ENCODE measurements around the gene TUBB3. TPM values are rescaled to one million over a fixed set of nuclear protein-coding genes. Genes with fewer than 3 reads are reported as not detected.
A peak's percentile ranks its signal among the peaks of the same experiment; 100 is the strongest.

TUBB3 gene
- total RNA-seq, 3 donors from 2014 or later (not counting 1 experiment from before 2014, with no cell fraction given), result 1.1 to 1.3 (median 1.2) TPM

GRCh38 chr16:89920723-89921122 is 2.4 kb upstream of the TUBB3 start:
- no peak overlapping the region for H3K27ac Mint-ChIP-seq
- peaks cover 61% of the 10 kb centered on the region for H3K27me3 ChIP-seq (ENCODE audit: control insufficient read depth, insufficient read depth, low read length)
- H3K4me3 ChIP-seq (ENCODE audit: low read length), result no peak overlapping the region
- DNase-seq (peak in 1 of 2 donors; percentile 22), ATAC-seq (no peak)
- no peaks in the 10 kb centered on the region for H3K9me3 ChIP-seq (ENCODE audit: control insufficient read depth, insufficient read depth, low read length)
- H3K36me3 ChIP-seq (ENCODE audit: control insufficient read depth, insufficient read depth, low read length), result no peaks in the 10 kb centered on the region
- intact Hi-C loops (cut with micrococcal nuclease), result no loop called here
- 26% methylated on average over 6 of the region's 6 CpGs for WGBS (ENCODE audit: insufficient coverage)
- peaks cover 74% of the 10 kb centered on the region for H3K4me1 ChIP-seq (ENCODE audit: control insufficient read depth, insufficient read depth, low read length)
- peaks cover 21 to 27% of the 10 kb centered on the region in 2 donors for H3K4me1 Mint-ChIP-seq
- H3K27me3 Mint-ChIP-seq (ENCODE audit: low read depth in 2 of 2), result peaks cover 11 to 28% of the 10 kb centered on the region in 2 donors
- H3K4me3 Mint-ChIP-seq, result no peak overlapping the region
- no peak overlapping the region for H3K27ac ChIP-seq (ENCODE audit: low read length)
- no peaks in the 10 kb centered on the region for H3K36me3 Mint-ChIP-seq
- no peak for TF ChIP-seq CTCF (IDR thresholded peaks at IDR 0.05)
- no peaks in the 10 kb centered on the region for H3K9me3 Mint-ChIP-seq

DNA sequence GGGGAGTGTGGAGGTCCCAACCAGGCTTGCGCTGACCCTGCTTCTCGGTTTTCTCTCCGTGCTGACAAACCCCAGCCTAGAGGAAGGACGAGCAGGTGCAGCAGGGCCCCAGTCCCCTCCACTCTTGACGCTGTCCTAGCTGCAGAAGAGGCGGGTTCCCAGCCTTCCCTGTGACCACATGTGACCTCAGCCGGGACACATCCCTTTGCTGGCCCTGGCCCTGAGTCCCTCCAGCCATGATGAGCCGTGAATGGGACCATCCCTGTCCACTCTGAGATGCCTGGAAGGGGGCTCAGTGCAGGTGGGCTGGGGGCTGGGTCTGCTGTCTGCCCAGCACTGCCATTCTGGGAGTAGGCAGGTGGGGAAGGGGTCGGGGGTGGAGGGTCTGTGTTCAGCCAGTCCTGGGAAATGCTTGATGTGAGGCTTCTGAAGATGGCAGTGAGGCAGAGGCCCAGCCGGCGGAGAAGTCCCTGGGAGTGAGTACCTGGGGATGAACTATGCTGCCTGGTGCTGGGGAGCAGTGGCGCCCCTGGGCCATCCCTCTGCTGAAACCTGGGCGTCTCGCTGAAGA is 1.9 kb upstream of the TUBB3 start:
- intact Hi-C loops (cut with micrococcal nuclease), result no loop called here
- Histone ChIP-seq H3K4me1 (ENCODE audit: control insufficient read depth, insufficient read depth, low read length) (peaks cover 73% of the 10 kb centered on the region), H3K9me3 (ENCODE audit: control insufficient read depth, insufficient read depth, low read length) (no peaks in the 10 kb centered on the region), H3K36me3 (ENCODE audit: control insufficient read depth, insufficient read depth, low read length) (no peaks in the 10 kb centered on the region), H3K27ac (ENCODE audit: low read length) (no peak overlapping the region), H3K27me3 (ENCODE audit: control insufficient read depth, insufficient read depth, low read length) (peaks cover 64% of the 10 kb centered on the region), H3K4me3 (ENCODE audit: low read length) (no peak overlapping the region)
- ATAC-seq (no peak), DNase-seq (peak in 1 of 2 donors; percentile 29)
- TF ChIP-seq CTCF (IDR thresholded peaks at IDR 0.05), result no peak
- WGBS (ENCODE audit: insufficient coverage), result 37% methylated on average over 14 of the region's 14 CpGs
- H3K4me1 Mint-ChIP-seq, result peaks cover 21 to 28% of the 10 kb centered on the region in 2 donors
- H3K36me3 Mint-ChIP-seq, result no peaks in the 10 kb centered on the region
- peaks cover 11 to 28% of the 10 kb centered on the region in 2 donors for H3K27me3 Mint-ChIP-seq (ENCODE audit: low read depth in 2 of 2)
- H3K9me3 Mint-ChIP-seq, result no peaks in the 10 kb centered on the region
- no peak overlapping the region for H3K4me3 Mint-ChIP-seq
- no peak overlapping the region for H3K27ac Mint-ChIP-seq

DNA sequence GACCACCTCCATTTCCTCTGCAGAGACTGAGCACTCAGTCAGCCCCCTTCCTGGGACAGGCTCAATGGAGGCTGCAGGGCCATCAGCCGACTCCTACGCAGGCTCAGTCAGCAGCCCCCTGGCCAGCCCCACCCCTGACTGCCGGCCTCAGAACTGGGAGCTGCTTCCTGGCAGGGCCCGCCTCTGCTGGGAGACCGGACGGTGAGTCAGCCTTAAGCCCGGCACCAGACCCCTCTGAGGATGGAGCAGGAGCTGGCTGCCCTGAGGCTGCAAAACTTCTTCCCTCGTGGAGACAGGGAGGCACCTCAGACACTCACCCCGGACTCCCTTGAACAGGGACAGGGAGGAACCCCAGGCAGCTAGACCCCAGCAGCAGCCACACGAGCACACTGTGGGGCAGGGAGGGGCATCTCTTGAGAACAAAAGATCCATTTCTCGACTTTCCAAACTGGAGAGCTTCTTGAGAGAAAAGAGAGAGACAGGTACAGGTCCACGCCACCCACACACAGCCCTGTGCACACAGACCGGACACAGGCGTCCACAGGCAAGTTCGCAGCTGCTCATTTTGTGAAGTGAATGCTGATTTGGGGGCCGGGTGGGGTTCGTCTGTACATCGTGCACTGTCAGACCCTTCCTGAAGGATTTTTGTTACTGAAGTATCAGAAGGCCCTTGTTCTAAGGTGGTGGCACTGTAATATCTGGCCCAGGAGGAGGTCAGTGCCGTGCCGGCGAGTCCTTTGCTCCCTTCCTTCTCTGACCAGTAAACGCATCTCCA is 1.3 kb upstream of the TUBB3 start:
- H3K27ac ChIP-seq (ENCODE audit: low read length), result no peak overlapping the region
- Mint-ChIP-seq H3K36me3 (no peaks in the 10 kb centered on the region), H3K4me3 (peak overlapping the region; percentile 40), H3K27ac (no peak overlapping the region), H3K9me3 (no peaks in the 10 kb centered on the region), H3K27me3 (ENCODE audit: low read depth in 2 of 2) (peaks cover 11 to 28% of the 10 kb centered on the region in 2 donors), H3K4me1 (peaks cover 21 to 33% of the 10 kb centered on the region in 2 donors)
- WGBS (ENCODE audit: insufficient coverage), result 9% methylated on average over 22 of the region's 22 CpGs
- intact Hi-C loops (cut with micrococcal nuclease), result no loop called here
- no peaks in the 10 kb centered on the region for H3K9me3 ChIP-seq (ENCODE audit: control insufficient read depth, insufficient read depth, low read length)
- H3K36me3 ChIP-seq (ENCODE audit: control insufficient read depth, insufficient read depth, low read length), result no peaks in the 10 kb centered on the region
- DNase-seq (peak in 1 of 2 donors; percentile 35), ATAC-seq (no peak)
- H3K27me3 ChIP-seq (ENCODE audit: control insufficient read depth, insufficient read depth, low read length), result peaks cover 68% of the 10 kb centered on the region
- H3K4me3 ChIP-seq (ENCODE audit: low read length), result no peak overlapping the region
- no peak for TF ChIP-seq CTCF (IDR thresholded peaks at IDR 0.05)
- peaks cover 73% of the 10 kb centered on the region for H3K4me1 ChIP-seq (ENCODE audit: control insufficient read depth, insufficient read depth, low read length)

Measured in natural killer cell (primary cell).